ENCODE data around the gene GDPD3. TPM values are rescaled to one million over a fixed set of nuclear protein-coding genes. Genes with fewer than 3 reads are reported as not detected.

Gene GDPD3
- total RNA-seq, 1 donor from 2014 or later, result 6.0 TPM

Other genes starting within 250 kb of the GDPD3 start
- 0.26 and 0.61 TPM in 2 replicates for gene SEZ6L2, start 214.0 kb downstream of the GDPD3 start, total RNA-seq
- gene ASPHD1, start 213.0 kb downstream of the GDPD3 start, total RNA-seq, result 4.4 and 4.8 TPM in 2 replicates
- gene KCTD13, start 187.3 kb downstream of the GDPD3 start, total RNA-seq, result 51.4 and 58.8 TPM in 2 replicates
- 41.7 and 43.8 TPM in 2 replicates for gene TMEM219, start 151.5 kb downstream of the GDPD3 start, total RNA-seq
- gene TAOK2, start 139.7 kb downstream of the GDPD3 start, total RNA-seq, result 35.8 and 38.7 TPM in 2 replicates
- 45.9 and 47.7 TPM in 2 replicates for gene HIRIP3, start 117.9 kb downstream of the GDPD3 start, total RNA-seq
- gene INO80E, start 117.3 kb downstream of the GDPD3 start, total RNA-seq, result 129 and 133 TPM in 2 replicates
- gene DOC2A, start 102.5 kb downstream of the GDPD3 start, total RNA-seq, result 2.7 and 3.2 TPM in 2 replicates
- not detected in 2 replicates for gene C16orf92, start 90.3 kb downstream of the GDPD3 start, total RNA-seq
- 1.5 and 1.8 TPM in 2 replicates for gene TLCD3B, start 82.3 kb downstream of the GDPD3 start, total RNA-seq
- 2,074 and 2,109 TPM in 2 replicates for gene ALDOA, start 47.8 kb downstream of the GDPD3 start, total RNA-seq
- 144 and 145 TPM in 2 replicates for gene PPP4C, start 37.5 kb downstream of the GDPD3 start, total RNA-seq
- 2.1 TPM in 2 replicates for gene TBX6, start 21.6 kb downstream of the GDPD3 start, total RNA-seq
- 11.8 and 11.9 TPM in 2 replicates for gene YPEL3, start 17.3 kb downstream of the GDPD3 start, total RNA-seq
- gene MAPK3, start 9.7 kb upstream of the GDPD3 start, total RNA-seq, result 53.9 and 56.4 TPM in 2 replicates
- gene CORO1A, start 70.1 kb upstream of the GDPD3 start, total RNA-seq, result 748 and 758 TPM in 2 replicates
- gene BOLA2B, start 80.1 kb upstream of the GDPD3 start, total RNA-seq, result 280 and 300 TPM in 2 replicates
- 73.0 and 80.7 TPM in 2 replicates for gene SLX1A, start 80.3 kb upstream of the GDPD3 start, total RNA-seq
- 15.6 and 24.5 TPM in 2 replicates for gene SULT1A3, start 85.7 kb upstream of the GDPD3 start, total RNA-seq
- 14.5 and 21.1 TPM in 2 replicates for gene NPIPB13, start 134.9 kb upstream of the GDPD3 start, total RNA-seq
- 80.5 and 93.2 TPM in 2 replicates for gene CD2BP2, start 241.8 kb upstream of the GDPD3 start, total RNA-seq

Measured in activated CD4-positive, alpha-beta T cell treated with anti-CD3 and anti-CD28 coated beads, Interleukin-2, amount 10 ng/mL, durations not matched to agents 24 days and 14 days (primary cell).